NCI-H510A (cell line): Measurements from ENCODE around the gene OR4C45.
"Not testable (repeated sequence)": the region's sequence is repeated elsewhere in the genome, so short reads cannot be mapped to it uniquely, and the experiment has no call there.

Source experiments
- DNase-seq: peaks from one replicate; lab custom pipeline; 2025; lab: John Stamatoyannopoulos, UW

The OR4C45 gene

DNA sequence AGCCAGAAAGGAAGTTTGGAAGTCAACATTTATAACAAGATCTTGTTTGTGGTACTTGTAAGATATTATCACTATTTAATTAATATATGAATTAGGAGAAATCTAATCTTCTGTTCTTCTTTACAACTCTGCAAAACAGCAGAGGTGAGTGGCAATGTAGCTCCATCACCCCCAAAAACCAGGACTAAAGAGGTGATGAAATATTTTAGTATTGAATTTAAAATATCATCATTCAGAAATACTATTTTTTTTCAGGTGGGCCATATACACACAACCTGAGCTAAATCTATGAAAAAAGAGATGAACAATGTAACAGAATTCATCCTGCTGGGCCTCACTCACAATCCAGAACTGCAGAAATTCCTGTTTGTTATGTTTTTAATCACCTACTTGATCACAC, at the start of gene OR4C45:
TSS of gene OR4C45 (plus strand) at position 301 of the 400 bp plus-strand sequence.
- DNase-seq, result no peak

DNA sequence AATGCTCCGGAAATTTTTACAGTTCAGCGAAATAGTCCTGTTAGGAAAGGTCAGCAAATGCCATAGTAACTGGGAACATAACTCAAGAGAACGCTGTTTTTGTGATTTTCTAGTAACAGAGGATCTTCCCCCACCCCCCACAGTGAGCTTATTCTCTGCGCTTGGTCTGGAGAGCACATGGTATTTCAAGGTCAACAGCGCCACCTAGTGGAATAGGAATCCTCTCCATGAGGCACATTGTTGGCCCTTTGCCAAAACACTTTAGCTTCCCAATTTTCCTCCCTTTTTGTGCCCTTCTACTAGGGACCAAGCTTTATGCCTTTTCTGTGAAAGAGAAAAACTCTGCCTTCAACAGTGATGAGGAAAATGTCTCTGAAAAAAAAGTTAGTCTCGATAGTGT, 37.1 kb upstream of the OR4C45 start:
- DNase-seq, result peak; percentile 16

DNA sequence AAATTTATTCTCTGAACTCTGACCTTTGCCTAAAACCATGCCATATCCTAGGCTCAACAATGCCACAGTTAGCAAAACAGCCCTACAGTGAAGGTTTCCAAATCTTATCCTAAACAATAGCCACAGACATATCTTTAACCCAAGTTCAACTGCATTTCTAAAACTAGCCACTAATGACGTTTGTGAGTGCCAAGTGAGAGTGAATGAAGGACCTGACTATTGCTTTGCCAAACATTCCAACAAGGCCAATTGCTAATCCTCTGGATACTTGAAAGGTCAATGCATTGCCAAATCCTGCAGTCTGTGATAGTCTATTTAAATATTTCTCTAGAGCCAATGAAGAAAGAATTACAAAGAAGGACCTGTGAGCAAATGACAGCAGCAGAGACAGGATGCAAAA, 2.5 kb upstream of the OR4C45 start:
- no peak for DNase-seq

DNA sequence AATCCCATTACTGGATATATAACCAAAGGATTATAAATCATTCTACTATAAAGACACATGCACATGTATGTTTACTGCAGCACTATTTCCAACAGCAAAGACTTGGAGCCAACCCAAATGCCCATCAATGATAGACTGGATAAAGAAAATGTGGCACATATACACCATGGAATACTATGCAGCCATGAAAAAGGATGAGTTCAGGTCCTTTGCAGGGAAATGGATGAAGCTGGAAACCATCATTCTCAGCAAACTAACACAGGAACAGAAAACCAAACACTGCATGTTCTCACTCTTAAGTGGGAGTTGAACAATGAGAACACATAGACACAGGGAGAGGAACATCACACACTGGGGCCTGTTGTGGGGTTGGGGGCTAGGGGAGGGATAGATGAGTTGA, 3.6 kb downstream of the OR4C45 start:
- DNase-seq, result not testable (repeated sequence)

DNA sequence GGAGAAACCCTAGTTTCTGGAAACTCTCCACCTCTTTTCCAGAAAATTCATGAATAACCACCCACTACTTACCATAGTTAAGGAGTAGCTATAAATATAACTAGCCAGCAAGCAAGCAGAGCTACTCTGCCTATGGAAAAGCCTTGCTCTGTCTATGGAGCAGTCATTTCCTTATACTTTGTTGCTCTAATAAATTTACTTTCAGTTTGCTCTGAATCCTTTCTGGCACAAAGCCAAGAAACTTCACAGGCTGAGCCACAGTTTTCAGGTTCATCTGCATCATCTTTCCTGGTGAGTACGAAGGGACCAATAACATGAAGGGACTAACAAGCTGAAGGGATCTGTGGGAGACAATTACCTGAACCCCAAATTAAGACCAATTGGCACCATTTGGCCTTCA, 4.6 kb downstream of the OR4C45 start:
- no peak for DNase-seq

DNA sequence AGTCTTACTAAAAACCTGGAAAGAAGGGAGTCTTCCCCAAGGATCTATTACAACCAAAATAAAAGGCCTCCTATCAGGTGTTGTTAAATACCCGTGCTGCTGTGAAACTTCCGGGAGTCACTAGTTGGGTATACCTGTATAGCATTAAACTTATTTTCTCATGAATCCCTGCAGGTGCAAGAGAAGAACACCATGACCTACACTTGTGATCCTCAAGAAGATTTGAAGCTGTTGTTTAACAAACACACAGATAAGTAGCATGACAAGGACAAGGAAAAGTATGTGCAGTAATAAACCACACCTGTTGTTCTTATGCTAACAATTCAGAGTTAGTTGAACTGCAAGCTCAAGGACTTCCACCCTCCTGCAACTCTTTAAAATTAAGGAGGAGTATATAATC, 12.0 kb downstream of the OR4C45 start:
- no peak for DNase-seq

DNA sequence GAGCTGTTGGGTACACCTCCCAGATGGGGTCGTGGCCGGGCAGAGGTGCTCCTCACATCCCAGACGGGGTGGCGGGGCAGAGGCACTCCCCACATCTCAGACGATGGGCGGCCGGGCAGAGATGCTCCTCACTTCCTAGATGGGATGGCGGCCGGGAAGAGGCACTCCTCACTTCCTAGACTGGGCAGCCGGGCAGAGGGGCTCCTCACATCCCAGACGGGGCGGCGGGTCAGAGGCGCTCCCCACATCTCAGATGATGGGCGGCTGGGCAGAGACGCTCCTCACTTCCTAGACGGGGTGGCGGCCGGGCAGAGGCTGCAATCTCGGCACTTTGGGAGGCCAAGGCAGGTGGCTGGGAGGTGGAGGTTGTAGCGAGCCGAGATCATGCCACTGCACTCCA, 30.4 kb downstream of the OR4C45 start:
- DNase-seq, result not testable (repeated sequence)

DNA sequence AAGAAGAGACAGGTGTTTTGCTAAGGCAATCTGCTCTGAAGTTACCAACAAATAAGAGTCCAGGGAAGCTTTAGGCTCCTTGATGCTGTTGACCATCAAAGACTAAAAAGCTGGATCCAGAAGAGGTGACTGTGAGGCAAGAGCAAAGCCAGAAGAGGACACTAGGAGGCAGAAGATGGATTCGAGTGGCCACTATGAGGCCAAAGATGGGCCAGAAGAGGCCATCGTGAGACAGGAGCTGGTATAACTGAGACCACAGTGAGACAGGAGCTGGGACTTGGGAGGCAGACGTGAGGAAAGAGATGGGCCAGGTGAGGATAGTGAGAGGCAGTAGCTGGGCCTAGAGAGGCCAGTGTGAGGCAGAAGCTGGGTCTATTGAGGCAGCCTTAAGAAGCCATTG, 37.7 kb downstream of the OR4C45 start:
- DNase-seq, result no peak

DNA sequence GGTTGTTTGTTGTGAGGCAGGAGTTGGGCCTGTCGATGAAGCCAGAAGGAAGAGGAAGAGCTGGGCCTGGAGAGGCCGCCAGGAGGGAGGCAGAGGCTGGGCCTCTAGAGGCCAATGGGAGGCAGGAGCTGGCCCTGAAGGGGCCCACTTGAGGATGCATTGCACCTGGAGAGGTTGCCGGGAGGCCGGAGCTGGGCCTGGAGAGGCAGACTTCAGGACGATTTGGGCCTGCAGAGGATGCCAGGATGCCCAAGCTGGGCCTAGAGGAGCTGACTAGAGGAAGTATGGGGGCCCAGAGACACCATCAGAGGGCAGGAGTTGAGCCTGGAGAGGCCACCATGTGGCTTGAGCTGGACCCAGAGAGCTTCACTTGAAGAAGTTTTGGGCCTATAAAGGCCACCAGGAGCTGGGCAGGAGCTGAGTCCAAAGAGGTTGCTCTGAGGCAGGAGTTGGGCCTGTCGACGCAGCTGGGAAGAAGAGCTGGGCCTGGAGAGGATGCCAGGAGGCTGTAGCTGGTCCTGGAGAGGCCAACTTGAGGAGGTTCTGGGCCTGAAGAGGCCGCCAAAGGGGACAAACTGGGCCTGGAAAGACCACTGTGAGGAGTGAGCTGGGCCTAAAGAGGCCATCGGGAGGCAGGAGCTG, 39.0 kb downstream of the OR4C45 start:
- DNase-seq, result no peak

DNA sequence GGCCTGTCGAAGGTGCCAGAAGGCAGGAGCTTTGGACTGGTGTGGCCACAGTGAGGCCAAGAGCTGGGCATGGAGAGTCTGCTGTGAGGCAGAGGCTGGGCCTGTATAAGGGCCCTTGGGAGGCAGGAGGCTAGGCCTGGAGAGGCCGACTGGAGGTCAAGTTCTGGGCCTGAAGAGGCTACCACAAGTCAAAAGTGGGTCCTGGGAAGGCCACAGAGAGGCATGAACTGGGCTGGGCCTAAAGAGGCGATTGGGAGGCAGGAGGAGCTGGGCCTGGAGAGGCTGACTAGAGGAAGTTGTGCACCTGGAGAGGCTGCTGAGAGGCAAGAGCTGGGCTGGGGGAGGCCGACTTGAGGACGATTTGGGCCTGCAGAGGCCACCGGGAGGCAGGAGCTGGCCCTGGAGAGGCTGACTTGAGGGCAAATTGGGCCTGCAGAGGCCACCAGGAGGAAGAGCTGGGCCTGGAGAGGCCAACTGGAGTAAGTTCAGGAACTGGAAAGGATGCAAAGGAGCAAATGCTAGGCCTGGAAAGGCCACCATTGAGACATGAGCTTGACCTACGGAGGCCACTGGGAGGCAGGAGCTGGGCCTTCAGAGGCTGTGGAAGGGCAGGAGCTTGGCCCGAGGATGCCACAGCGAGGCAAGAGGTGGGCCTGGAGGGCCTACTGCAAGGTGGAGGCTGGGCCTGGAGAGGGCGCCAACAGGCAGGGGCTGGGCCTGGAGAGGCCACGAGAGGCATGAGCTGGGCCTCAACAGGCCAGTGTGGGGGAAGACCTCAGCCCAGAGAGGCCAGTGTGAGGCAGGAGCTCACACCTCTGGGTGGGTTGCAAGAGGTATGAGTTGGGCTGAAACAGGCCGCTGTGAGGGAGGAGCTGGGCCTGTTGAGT, 39.8 kb downstream of the OR4C45 start:
- DNase-seq, result no peak

DNA sequence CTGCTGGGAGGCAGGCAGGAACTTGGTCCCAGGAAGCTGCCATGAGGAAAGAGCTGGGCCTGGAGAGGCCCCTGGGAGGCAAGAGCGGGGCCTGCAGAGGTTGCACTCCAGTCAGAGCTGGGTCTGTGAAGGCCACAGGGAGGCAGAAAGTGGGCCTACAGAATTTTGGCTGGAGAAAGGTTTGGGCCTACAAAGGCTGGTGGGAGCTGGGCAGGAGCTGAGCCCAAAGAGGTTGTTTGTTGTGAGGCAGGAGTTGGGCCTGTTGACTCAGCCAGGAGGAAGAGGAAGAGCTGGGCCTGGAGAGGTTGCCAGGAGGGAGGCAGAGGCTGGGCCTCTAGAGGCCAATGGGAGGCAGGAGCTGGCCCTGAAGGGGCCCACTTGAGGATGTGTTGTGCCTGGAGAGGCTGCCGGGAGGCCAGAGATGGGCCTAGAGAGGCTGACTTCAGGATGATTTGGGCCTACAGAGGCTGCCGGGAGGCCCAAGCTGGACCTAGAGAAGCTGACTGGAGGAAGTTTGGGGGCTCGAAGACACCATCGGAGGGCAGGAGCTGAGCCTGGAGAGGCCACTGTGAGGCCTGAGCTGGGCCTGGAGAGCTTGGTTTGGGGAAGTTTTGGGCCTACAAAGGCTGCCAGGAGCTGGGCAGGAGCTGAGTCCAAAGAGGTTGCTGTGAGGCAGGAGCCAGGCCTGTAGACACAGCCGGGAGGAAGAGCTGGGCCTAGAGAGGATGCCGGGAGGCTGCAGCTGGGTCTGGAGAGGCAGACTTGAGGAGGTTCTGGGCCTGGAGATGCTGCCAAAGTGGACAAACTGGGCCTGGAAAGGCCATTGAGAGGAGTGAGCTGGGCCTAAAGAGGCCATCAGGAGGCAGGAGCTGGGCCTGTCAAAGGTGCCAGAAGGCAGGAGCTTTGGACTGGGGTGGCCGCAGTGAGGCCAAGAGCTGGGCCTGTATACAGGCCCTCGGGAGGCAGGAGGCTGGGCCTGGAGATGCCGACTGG, 40.7 kb downstream of the OR4C45 start:
- DNase-seq, result no peak

DNA sequence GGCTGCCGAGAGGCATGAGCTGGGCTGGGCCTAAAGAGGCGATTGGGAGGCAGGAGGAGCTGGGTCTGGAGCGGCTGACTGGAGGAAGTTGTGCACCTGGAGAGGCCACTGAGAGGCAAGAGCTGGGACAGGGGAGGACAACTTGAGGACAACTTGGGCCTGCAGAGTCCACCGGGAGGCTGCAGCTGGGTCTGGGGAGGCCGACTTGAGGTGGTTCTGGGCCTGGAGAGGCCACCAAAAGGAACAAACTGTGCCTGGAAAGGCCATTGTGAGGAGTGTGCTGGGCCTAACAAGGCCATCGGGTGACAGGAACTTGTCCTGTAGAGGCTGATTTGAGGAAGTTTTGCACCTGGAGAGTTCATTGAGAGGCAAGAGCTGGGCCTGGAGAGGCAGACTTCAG, 41.5 kb downstream of the OR4C45 start:
- DNase-seq, result no peak

DNA sequence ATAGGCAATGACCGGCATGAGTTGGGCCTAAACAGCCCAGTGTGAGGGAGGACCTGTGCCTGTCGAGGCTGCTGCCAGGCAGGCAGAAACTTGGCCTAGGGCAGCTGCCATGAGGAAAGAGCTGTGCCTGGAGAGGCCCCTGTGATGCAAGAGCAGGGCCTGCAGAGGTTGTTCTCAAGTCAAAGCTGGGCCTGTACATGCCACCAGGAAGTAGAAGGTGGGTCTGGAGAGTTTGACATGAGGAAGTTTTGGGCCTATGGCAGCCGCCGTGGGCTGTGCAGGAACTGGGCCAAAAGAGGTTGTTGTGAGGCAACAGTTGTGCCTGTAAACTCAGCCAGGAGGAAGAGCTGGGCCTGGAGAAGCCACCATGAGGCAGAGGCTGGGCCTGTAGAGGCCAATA, 43.2 kb downstream of the OR4C45 start:
- no peak for DNase-seq

DNA sequence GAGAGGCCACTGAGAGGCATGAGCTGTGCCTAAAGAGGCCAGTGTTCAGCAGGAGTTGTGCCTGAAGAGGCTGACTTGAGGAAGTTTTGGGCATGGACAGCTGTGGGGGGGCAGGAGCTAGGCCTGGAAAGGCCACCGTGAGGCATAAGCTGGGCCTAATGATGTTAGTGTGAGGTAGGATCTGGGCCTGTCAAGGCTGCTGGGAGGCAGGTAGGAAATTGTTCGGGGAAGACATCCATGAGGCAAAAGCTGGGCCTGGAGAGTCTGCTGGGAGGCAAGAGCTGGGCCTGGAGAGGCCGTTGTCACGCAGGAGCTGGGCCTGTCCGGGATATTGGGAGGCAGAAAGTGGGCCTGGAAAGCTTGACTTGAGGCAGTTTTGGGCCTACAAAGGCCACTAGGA, 44.9 kb downstream of the OR4C45 start:
- DNase-seq, result no peak

DNA sequence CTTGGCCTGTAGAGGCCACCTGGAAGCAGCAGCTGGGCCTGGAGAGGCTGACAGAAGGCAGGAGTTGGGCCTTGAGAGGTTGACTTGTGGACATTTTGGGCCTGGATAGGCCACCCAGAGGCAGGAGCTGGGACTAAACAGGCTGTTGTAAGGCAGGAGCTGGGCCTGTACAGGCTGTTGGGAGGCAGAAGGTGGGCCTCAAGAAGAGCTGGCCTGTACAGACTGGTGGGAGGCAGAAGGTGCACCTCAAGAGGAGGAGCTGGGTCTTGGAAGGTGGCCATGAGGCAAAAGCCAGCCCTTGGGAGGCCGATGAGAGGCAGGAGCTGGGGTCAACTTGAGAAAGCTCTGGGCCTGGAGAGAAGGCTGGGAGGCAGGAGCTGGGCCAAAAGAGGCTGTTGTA, 45.3 kb downstream of the OR4C45 start:
- DNase-seq, result no peak

DNA sequence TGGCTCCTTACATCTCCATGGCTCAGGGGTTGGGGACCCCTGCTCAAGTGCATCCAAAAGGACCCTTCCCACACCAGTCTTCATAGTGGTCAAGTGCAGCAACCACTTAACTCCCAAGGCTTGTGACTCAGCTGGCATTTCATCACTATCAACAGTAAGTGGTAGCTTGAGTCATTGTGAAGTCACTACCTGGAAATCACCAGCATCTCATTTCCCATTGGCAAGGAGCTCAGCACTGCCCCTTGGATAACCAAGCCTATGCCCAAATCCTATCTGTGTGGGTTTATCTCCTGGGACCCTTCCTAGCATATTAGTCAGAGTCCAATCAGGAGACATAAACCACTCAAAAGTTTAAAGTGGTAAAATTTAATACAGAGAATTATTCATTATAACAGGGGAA, 46.3 kb downstream of the OR4C45 start:
- DNase-seq, result not testable (repeated sequence)

DNA sequence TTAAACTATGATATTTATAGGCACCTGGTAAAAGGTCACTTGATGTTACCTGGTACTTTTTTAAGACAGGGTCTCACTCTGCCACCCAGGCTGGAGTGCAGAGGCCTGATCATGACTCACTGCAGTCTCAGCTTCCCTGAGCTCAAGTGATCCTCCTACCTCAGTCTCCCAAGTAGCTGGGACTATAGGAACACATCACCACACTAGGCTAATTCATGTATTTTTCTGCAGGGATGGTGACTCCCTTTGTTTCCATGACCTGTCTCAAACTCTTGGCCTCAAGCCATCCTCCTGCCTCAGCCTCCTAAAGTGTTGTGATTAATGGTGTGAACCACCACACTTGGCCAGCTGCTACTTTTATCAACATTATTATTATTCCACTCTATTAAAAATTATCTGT, 47.6 kb downstream of the OR4C45 start:
- DNase-seq, result no peak
